ENCODE measurements around the gene GABRB1. TPM values are rescaled to one million over a fixed set of nuclear protein-coding genes. Genes with fewer than 3 reads are reported as not detected.

Gene GABRB1
- total RNA-seq, 2 experiments from 2014 or later = not detected

DNA sequence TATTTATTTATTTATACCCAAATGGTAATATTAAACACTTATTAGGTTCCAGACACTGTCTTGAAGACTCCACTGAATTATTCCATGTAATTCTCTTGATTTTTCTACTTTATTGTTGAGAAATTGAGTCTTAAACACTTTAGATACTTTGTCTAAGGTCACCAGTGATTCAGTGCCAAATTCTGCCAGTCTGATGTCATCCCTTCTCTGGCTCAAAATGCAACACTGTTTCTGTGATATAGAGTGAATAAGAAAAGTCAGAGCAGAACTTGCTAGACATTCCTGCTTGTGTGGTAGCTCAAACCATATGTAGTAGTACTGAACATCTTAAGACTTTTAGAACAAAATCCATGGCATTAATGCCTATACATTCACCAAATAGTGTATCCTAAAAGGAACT lies 164.3 kb downstream of the GABRB1 start:
- Mint-ChIP-seq H3K4me3 (no peak overlapping the region), H3K36me3 (no peaks in the 10 kb centered on the region), H3K27ac (no peak overlapping the region), H3K9me3 (no peaks in the 10 kb centered on the region), H3K4me1 (no peaks in the 10 kb centered on the region), H3K27me3 (no peaks in the 10 kb centered on the region)
- no peak for DNase-seq

DNA sequence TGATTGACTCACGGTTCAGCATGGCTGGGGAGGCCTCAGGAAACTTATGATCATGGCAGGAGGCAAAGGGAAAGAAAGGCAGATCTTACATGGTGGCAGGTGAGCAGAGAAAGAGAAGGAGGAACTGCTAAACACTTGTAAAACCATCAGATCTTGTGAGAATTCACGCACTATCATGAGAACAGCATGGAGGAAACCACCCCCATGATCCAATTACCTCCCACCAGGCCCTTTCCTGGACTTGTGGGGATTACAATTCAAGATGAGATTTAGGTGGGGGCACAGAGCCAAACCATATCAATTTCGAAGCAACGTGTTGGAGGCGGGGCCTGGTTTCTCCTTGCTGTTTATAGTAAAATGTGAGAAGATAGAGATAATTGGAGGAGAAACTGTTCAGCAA lies 167.4 kb downstream of the GABRB1 start:
- H3K4me1 Mint-ChIP-seq = no peaks in the 10 kb centered on the region
- H3K9me3 Mint-ChIP-seq = no peaks in the 10 kb centered on the region
- no peaks in the 10 kb centered on the region for H3K27me3 Mint-ChIP-seq
- no peaks in the 10 kb centered on the region for H3K36me3 Mint-ChIP-seq
- H3K27ac Mint-ChIP-seq = no peak overlapping the region
- H3K4me3 Mint-ChIP-seq = no peak overlapping the region
- DNase-seq = no peak

DNA sequence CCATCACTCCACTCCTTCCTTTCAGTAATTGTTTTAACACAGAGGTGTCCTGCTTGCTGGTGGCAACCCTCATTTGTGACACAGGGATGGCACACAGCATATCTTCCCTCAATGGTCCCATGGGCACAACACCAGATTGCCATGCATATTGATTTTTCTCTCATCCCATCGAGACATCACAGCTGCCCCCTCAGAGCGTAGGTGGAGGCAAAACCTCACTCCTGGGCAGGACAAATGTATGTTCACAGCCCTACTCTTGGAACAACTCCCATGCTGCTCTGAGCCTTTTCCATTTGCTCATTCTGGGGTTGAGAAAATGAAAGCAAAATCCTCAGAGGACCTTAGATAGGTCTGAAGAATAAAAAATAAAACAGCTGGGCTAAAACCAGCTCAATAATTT lies 172.2 kb downstream of the GABRB1 start:
- Mint-ChIP-seq H3K9me3 (no peaks in the 10 kb centered on the region), H3K4me1 (no peaks in the 10 kb centered on the region), H3K4me3 (no peak overlapping the region), H3K27me3 (peaks cover 7% of the 10 kb centered on the region), H3K27ac (no peak overlapping the region), H3K36me3 (no peaks in the 10 kb centered on the region)
- DNase-seq = no peak

DNA sequence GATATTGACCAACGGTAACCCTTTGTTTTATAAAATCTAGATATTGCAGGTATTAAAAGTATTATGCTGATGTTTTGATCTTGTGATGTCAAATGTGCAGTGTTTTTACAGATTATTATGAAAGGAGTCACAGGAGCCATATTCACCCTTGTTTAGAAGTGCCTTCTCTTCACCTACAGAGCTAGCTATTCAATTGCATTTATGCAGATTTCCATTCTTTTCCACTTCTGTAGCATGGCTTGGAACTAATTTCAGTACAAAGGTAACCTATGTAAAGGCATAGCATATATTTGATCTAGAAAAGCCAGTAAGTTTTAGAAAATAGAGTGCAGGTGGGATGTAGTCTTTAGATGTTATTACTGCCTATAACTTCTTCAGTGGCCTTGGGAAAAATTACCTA lies 176.2 kb downstream of the GABRB1 start:
- no peaks in the 10 kb centered on the region for H3K4me1 Mint-ChIP-seq
- H3K36me3 Mint-ChIP-seq = no peaks in the 10 kb centered on the region
- H3K4me3 Mint-ChIP-seq = no peak overlapping the region
- no peak overlapping the region for H3K27ac Mint-ChIP-seq
- no peaks in the 10 kb centered on the region for H3K9me3 Mint-ChIP-seq
- peaks cover 7% of the 10 kb centered on the region for H3K27me3 Mint-ChIP-seq
- DNase-seq = no peak

DNA sequence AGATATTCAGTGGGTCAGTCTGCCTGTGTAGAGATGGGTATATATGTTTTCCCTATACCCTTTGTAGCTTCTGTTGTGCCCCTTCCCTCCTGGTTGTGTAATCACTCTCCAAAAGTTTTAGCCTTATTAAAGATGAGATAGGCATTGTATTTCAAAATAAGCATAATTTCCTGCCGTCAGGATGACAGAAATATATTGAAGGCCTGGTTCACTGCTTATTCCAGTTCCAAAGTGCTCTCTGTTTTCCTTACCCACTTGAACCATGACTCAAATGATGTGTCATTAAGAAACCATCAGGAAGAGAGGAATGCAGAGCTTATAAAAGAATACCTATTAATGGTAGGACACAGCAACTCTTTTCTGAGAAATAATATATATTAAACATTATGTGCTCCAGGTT lies 178.5 kb downstream of the GABRB1 start:
- no peak overlapping the region for H3K4me3 Mint-ChIP-seq
- H3K4me1 Mint-ChIP-seq = no peaks in the 10 kb centered on the region
- DNase-seq = no peak
- H3K27me3 Mint-ChIP-seq = peaks cover 4% of the 10 kb centered on the region
- H3K9me3 Mint-ChIP-seq = no peaks in the 10 kb centered on the region
- no peaks in the 10 kb centered on the region for H3K36me3 Mint-ChIP-seq
- H3K27ac Mint-ChIP-seq = no peak overlapping the region

DNA sequence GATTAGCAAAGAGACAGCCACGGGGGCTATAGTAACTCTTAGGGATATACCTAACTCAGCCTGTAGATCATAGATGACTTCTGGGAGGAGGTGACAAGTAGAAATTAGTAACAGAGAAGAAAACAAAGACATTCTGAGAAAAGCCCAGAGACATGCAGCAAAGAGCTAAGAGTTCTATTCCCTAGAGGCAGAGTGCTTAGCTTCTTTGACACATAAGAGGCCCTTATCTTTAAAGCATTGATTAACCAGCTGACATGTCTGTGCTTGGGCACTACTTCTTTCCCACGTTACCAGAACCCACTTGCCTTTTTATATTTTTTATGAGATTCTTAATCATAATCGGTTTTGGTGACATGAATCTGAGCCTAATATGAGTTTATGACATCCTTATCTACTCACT lies 179.5 kb downstream of the GABRB1 start:
- Mint-ChIP-seq H3K36me3 (no peaks in the 10 kb centered on the region), H3K9me3 (no peaks in the 10 kb centered on the region), H3K27ac (no peak overlapping the region), H3K4me3 (no peak overlapping the region), H3K27me3 (peaks cover 4% of the 10 kb centered on the region), H3K4me1 (no peaks in the 10 kb centered on the region)
- no peak for DNase-seq

DNA sequence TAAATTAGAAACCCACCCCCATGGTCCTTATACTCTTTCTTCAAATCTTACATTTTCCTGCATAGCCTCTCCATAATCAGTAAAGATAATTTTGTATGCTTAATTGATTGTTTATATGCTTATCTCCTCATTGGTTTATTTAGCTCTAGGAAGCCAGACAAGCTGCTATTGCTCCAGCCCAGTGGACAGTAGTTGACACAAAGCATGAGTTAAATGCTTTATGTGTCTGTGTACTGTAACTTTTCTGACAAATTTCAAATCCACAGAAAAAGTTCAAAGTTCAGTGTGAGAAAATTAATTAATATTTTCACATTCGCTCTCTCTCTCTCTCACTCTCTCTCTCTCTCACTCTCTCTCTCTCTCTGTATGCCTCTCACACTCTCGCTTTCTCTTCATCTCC lies 181.7 kb downstream of the GABRB1 start:
- Mint-ChIP-seq H3K4me1 (no peaks in the 10 kb centered on the region), H3K9me3 (no peaks in the 10 kb centered on the region), H3K27ac (no peak overlapping the region), H3K36me3 (no peaks in the 10 kb centered on the region), H3K27me3 (no peaks in the 10 kb centered on the region), H3K4me3 (no peak overlapping the region)
- DNase-seq = no peak

DNA sequence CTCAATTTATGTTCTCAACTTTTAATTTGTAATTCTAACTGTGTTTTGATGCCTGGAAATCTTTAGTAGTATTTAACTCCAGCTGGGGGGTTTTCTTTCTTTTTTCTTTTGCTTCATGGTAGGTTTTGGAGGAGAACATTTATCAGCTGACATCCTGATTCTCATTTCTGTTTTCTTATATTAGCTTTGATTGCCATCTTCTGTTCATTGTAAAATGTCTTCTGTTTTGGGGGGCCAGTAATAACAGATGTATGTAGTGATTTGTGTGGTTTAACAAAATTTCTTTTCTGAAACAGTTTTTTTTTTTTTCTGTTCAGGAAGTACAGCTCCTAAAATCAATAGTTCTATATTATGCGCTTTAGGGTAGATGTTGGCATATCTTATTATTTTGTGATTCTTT lies 182.2 kb downstream of the GABRB1 start:
- no peaks in the 10 kb centered on the region for H3K36me3 Mint-ChIP-seq
- no peaks in the 10 kb centered on the region for H3K27me3 Mint-ChIP-seq
- no peaks in the 10 kb centered on the region for H3K4me1 Mint-ChIP-seq
- H3K9me3 Mint-ChIP-seq = no peaks in the 10 kb centered on the region
- H3K4me3 Mint-ChIP-seq = no peak overlapping the region
- no peak overlapping the region for H3K27ac Mint-ChIP-seq
- no peak for DNase-seq

DNA sequence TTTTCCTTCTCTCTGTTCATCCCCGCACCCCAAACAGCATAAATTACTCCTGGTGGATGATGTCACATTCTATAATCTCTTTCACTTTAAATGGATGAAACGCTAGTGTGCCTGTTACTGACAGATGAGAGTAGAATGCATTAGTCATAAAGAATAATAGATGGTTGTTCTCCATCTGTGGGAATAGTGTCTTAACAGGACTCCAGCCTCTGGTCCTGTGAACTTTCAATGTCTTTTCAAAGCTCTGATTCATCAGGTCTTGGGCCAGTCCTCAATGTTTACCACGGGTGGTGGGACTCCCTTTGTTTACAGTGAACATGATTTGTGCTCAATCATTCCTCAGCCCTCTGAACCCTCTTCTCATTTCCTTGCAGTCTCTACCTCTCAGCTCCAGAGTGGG lies 182.6 kb downstream of the GABRB1 start:
- Mint-ChIP-seq H3K4me1 (no peaks in the 10 kb centered on the region), H3K4me3 (no peak overlapping the region)

DNA sequence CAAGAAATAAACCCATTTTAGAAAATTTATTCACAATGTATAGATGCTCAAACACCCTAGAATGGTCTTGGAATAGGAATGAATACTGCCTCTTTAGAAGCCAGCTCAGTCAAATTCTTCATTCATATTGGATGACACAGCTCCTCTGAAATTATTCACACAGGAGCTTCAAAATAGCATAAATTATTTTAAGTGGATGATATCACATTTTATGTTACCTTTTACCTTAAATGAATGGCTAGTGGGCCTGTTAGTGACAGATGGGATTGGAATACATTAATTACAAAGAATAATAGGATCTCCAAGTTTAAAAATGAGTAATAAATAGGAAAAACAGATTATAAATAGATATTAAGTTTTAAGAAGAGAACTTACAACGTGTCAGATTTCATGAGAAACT lies 184.4 kb downstream of the GABRB1 start:
- Mint-ChIP-seq H3K4me3 (no peak overlapping the region), H3K27ac (no peak overlapping the region), H3K27me3 (peaks cover 7% of the 10 kb centered on the region), H3K36me3 (no peaks in the 10 kb centered on the region), H3K4me1 (no peaks in the 10 kb centered on the region), H3K9me3 (no peaks in the 10 kb centered on the region)
- no peak for DNase-seq

More for the DNA sequence above, 182.6 kb downstream of the GABRB1 start:
- DNase-seq = no peak
- H3K27me3 Mint-ChIP-seq = no peaks in the 10 kb centered on the region
- no peaks in the 10 kb centered on the region for H3K36me3 Mint-ChIP-seq
- H3K27ac Mint-ChIP-seq = no peak overlapping the region
- no peaks in the 10 kb centered on the region for H3K9me3 Mint-ChIP-seq

DNA sequence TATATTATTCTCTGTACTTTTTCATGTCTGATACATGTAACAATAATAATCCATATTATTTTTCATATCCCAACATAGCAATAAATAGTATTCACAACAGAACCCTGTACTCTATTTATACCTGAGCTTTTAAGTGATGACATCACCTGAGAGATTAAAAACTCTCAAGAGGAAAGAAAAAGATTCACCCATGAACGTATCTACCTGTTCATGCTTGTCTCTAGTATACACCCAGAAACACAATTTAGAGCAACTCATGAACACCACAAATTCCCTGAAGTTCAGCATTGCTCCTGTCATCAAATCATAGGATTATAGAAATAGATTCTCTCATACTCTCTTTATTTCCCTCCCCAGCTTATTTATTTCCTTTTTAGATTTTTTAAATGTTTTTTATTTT lies 185.9 kb downstream of the GABRB1 start:
- Mint-ChIP-seq H3K27me3 (peaks cover 8% of the 10 kb centered on the region), H3K4me3 (no peak overlapping the region), H3K4me1 (no peaks in the 10 kb centered on the region), H3K27ac (no peak overlapping the region), H3K36me3 (no peaks in the 10 kb centered on the region), H3K9me3 (no peaks in the 10 kb centered on the region)
- DNase-seq = no peak

DNA sequence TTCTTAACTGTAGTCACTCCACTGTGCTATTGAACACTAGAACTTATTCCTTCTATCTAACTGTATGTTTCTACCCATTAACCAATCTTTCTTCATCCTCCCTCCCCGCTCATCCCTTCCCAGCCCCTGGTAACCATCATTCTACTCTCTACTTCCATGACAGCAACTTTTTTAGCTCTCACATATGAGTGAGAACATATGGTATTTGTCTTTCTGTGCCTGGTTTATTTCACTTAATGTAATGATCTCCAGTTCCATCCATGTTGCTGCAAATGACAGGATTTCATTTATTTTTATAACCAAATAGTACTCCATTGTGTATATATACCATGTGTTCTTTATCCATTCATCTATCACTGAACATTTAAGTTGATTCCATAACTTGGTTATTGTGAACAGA lies 186.5 kb downstream of the GABRB1 start:
- Mint-ChIP-seq H3K4me3 (no peak overlapping the region), H3K9me3 (no peaks in the 10 kb centered on the region), H3K36me3 (no peaks in the 10 kb centered on the region), H3K27ac (no peak overlapping the region), H3K27me3 (peaks cover 8% of the 10 kb centered on the region), H3K4me1 (no peaks in the 10 kb centered on the region)
- no peak for DNase-seq

DNA sequence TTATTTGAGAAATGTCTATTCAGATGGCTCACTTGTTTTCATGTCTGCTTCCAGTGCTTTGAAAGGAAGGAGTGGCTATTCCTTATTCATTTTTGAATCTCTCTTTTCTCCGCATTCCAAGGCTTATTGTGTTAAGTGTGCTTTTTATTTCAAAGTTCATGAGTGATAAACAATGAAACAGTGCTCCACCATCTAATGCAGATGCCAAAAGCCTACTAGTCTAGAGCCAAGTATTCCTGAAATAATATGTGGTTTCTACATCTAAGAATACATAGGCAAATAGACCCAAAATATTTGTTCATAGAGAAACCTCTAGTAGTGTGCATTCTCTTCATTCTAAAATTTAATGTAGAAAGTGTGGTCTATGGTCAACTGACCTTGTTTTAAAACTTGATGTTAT lies 187.3 kb downstream of the GABRB1 start:
- Mint-ChIP-seq H3K36me3 (no peaks in the 10 kb centered on the region), H3K4me1 (no peaks in the 10 kb centered on the region), H3K9me3 (no peaks in the 10 kb centered on the region), H3K4me3 (no peak overlapping the region), H3K27ac (no peak overlapping the region), H3K27me3 (peaks cover 8% of the 10 kb centered on the region)
- no peak for DNase-seq

DNA sequence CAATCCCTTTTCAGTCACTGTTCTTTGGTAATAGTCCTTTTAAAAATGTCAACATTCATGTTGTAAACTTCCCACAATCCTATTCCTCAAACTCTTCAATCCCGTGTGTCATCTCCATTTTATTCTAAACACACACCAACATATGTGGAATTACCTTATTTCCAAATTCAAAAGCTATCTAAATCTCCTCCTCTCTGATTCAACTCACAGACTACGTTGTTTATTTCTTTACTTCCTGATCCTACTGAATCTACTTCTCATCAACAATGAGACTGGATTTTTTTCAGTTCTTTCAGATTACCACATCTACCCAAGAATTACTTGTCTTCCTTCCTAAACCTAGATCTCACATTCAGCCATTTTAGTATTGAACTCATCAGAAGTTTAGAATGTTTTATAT lies 188.2 kb downstream of the GABRB1 start:
- H3K27me3 Mint-ChIP-seq = peaks cover 8% of the 10 kb centered on the region
- no peak overlapping the region for H3K27ac Mint-ChIP-seq
- no peak overlapping the region for H3K4me3 Mint-ChIP-seq
- DNase-seq = no peak
- no peaks in the 10 kb centered on the region for H3K36me3 Mint-ChIP-seq
- no peaks in the 10 kb centered on the region for H3K4me1 Mint-ChIP-seq
- H3K9me3 Mint-ChIP-seq = no peaks in the 10 kb centered on the region

DNA sequence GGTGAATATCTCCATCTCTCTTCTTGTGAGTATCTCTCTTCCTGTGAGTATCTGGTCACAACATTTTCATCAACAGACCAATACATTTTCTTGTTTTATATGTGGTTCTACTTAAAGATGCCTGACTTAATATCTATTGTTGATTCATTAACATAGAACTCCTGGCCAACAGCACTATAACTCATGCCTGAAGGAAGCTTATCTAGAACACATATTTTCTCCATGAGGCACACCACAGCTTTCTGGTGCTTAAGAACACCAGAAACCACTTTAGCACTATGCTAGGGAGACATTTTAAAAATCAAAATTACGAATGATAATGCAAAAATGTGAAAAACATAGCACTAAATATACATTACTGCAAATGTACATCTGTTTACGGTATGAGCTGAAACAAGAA lies 190.4 kb downstream of the GABRB1 start:
- Mint-ChIP-seq H3K27me3 (peaks cover 8% of the 10 kb centered on the region), H3K27ac (no peak overlapping the region), H3K4me3 (no peak overlapping the region), H3K9me3 (no peaks in the 10 kb centered on the region), H3K4me1 (no peaks in the 10 kb centered on the region), H3K36me3 (no peaks in the 10 kb centered on the region)
- no peak for DNase-seq

DNA sequence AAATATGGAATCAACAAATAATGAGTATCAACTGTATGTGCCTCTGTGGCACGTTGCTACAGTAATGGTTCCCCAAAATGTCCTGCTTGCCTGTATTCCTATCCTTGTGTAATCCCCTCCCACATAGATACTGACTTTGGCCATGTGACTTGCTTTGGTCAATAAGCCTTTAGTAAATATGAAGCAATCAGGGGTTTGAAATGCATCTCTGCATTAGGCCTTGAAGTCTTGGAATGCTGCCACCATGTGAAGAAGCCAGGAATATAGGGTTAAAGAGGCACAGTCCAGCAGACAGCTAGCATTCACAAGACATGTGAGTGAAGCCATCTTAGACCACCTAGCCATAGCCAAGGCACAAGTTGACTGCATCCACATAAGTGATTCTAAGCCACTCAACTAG lies 190.9 kb downstream of the GABRB1 start:
- Mint-ChIP-seq H3K9me3 (no peaks in the 10 kb centered on the region), H3K4me1 (no peaks in the 10 kb centered on the region), H3K36me3 (no peaks in the 10 kb centered on the region), H3K27ac (no peak overlapping the region), H3K27me3 (peaks cover 8% of the 10 kb centered on the region), H3K4me3 (no peak overlapping the region)
- no peak for DNase-seq

DNA sequence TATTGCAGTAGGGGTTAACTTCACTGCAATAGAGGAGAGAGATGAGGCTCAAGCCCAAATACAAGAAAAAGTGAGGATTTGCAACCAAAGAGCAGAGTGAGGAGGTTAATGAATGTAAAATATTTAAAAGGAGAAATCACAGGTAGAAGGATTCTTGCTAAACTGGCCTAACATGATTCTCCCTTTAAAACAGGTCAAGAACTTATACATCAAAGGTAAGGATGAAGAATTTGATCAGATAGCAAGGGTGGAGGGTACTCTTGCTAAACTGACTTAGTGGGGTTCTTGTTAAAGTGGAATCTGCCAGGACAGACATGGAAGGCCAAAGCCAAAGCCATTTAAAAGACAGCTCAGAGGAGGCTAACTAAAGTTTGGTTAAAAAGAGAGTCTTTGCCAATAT lies 193.0 kb downstream of the GABRB1 start:
- H3K4me3 Mint-ChIP-seq = no peak overlapping the region
- peaks cover 8% of the 10 kb centered on the region for H3K27me3 Mint-ChIP-seq
- H3K9me3 Mint-ChIP-seq = no peaks in the 10 kb centered on the region

More for the DNA sequence above, 193.0 kb downstream of the GABRB1 start:
- no peak overlapping the region for H3K27ac Mint-ChIP-seq
- H3K36me3 Mint-ChIP-seq = no peaks in the 10 kb centered on the region
- H3K4me1 Mint-ChIP-seq = no peaks in the 10 kb centered on the region
- no peak for DNase-seq

All from activated naive CD8-positive, alpha-beta T cell treated with anti-CD3 and anti-CD28 coated beads for 36 hours (primary cell).